WTC11 (cell line): Measurements from ENCODE around the gene AOC3. TPM values are rescaled to one million over a fixed set of nuclear protein-coding genes. Genes with fewer than 3 reads are reported as not detected.
"Not testable (repeated sequence)": the region's sequence is repeated elsewhere in the genome, so short reads cannot be mapped to it uniquely, and the experiment has no call there.

Experiments
- ATAC-seq: fragments of 200-7000 bp; cut with Tn5 transposase; 2 replicates; pipeline ENCODE4 v1.10.0; 2021; ENCODE audit warnings: mild to moderate bottlenecking, moderate library complexity
- CTCF ChIA-PET: fragments of 300-600 bp; sonication (Branson Sonifier 250); formaldehyde crosslinking; loops from one replicate; lab custom pipeline; 2021; ENCODE audit warnings: antibody characterized with exemption; lab: Charles Lee
- POLR2A ChIA-PET: fragments of 350-600 bp; sonication (Branson Sonifier 250); formaldehyde crosslinking; loops from one replicate; lab custom pipeline; 2021; ENCODE audit warnings: antibody characterized with exemption; lab: Charles Lee
- DNase-seq: peaks from one replicate; pipeline ENCODE4 v3.0.0; 2021; ENCODE audit warnings: low spot score
- H3K27ac Mint-ChIP-seq: 2 replicates; pipeline ENCODE4 v1.8.0; 2021; ENCODE audit warnings: mixed read lengths
- H3K27me3 Mint-ChIP-seq: 2 replicates; pipeline ENCODE4 v1.8.0; 2021; ENCODE audit warnings: low read depth, mild to moderate bottlenecking, moderate library complexity, mixed read lengths
- H3K36me3 Mint-ChIP-seq: 2 replicates; pipeline ENCODE4 v1.8.0; 2021; ENCODE audit warnings: mixed read lengths
- H3K4me1 Mint-ChIP-seq: 2 replicates; pipeline ENCODE4 v1.8.0; 2022; ENCODE audit warnings: mixed read lengths
- H3K4me3 Mint-ChIP-seq: 2 replicates; pipeline ENCODE4 v1.8.0; 2021; ENCODE audit warnings: mild to moderate bottlenecking, moderate library complexity, mixed read lengths
- H3K9me3 Mint-ChIP-seq: 2 replicates; pipeline ENCODE4 v1.8.0; 2021; ENCODE audit warnings: mixed read lengths
- ATF1 ChIP-seq: sonication (generic); formaldehyde crosslinking; IDR thresholded peaks from 2 replicates; pipeline ENCODE4 v1.8.1; 2023; ENCODE audit warnings: mild to moderate bottlenecking, moderate library complexity, missing genetic modification reagents
- ATF6 ChIP-seq: sonication (generic); formaldehyde crosslinking; IDR thresholded peaks from 2 replicates; pipeline ENCODE4 v1.8.1; 2023; ENCODE audit warnings: mild to moderate bottlenecking, missing genetic modification reagents
- EMX1 ChIP-seq: fragments of 250-450 bp; sonication (Bioruptor Pico); IDR thresholded peaks from 2 replicates; pipeline ENCODE4 v1.8.0; 2021; ENCODE audit warnings: mild to moderate bottlenecking
- FOXP1 ChIP-seq: sonication (generic); formaldehyde crosslinking; IDR thresholded peaks from 2 replicates; pipeline ENCODE4 v1.8.0; 2022; ENCODE audit warnings: missing genetic modification reagents, mild to moderate bottlenecking, moderate library complexity, borderline replicate concordance
- GABPB1 ChIP-seq: sonication (generic); formaldehyde crosslinking; IDR thresholded peaks from 2 replicates; pipeline ENCODE4 v1.8.1; 2023; ENCODE audit warnings: mild to moderate bottlenecking, missing genetic modification reagents
- HMGA2 ChIP-seq: fragments of 250-450 bp; sonication (Bioruptor Pico); IDR thresholded peaks from 2 replicates; pipeline ENCODE4 v1.4.0; 2021; ENCODE audit warnings: mild to moderate bottlenecking, moderate library complexity
- MYBL2 ChIP-seq: sonication (generic); formaldehyde crosslinking; IDR thresholded peaks from 2 replicates; pipeline ENCODE4 v1.8.1; 2023; ENCODE audit warnings: mild to moderate bottlenecking, moderate library complexity, missing genetic modification reagents
- NFYB ChIP-seq: sonication (generic); formaldehyde crosslinking; conservative IDR thresholded peaks from 2 replicates; pipeline ENCODE4 v1.8.0; 2022; ENCODE audit warnings: low read depth, missing genetic modification reagents
- NR1H2 ChIP-seq: sonication (generic); formaldehyde crosslinking; IDR thresholded peaks from 2 replicates; pipeline ENCODE4 v1.9.0; 2021; ENCODE audit warnings: mild to moderate bottlenecking, moderate library complexity, missing genetic modification reagents
- NR3C1 ChIP-seq: sonication (generic); formaldehyde crosslinking; conservative IDR thresholded peaks from 2 replicates; pipeline ENCODE4 v1.8.1; 2023; ENCODE audit warnings: low read depth, mild to moderate bottlenecking, missing genetic modification reagents
- RORB ChIP-seq: fragments of 250-450 bp; sonication (Bioruptor Pico); IDR thresholded peaks from 2 replicates; pipeline ENCODE4 v1.9.0; 2021; ENCODE audit warnings: mild to moderate bottlenecking
- TCF7 ChIP-seq: sonication (generic); formaldehyde crosslinking; IDR thresholded peaks from 2 replicates; pipeline ENCODE4 v1.8.0; 2022; ENCODE audit warnings: mild to moderate bottlenecking, low read depth, missing genetic modification reagents, moderate library complexity
- TEAD1 ChIP-seq: sonication (generic); formaldehyde crosslinking; IDR thresholded peaks from 2 replicates; pipeline ENCODE4 v1.8.0; 2022; ENCODE audit warnings: mild to moderate bottlenecking, missing genetic modification reagents
- TEAD4 ChIP-seq: sonication (generic); formaldehyde crosslinking; IDR thresholded peaks from 2 replicates; pipeline ENCODE4 v1.8.0; 2022; ENCODE audit warnings: mild to moderate bottlenecking, missing genetic modification reagents
- ZBTB21 ChIP-seq: sonication (generic); formaldehyde crosslinking; IDR thresholded peaks from 2 replicates; pipeline ENCODE4 v1.8.1; 2023; ENCODE audit warnings: mild to moderate bottlenecking, missing genetic modification reagents, borderline replicate concordance
- ZNF121 ChIP-seq: sonication (generic); formaldehyde crosslinking; IDR thresholded peaks from 2 replicates; pipeline ENCODE4 v1.8.0; 2023; ENCODE audit warnings: missing genetic modification reagents
- ZNF232 ChIP-seq: sonication (generic); formaldehyde crosslinking; IDR thresholded peaks from 2 replicates; pipeline ENCODE4 v1.8.0; 2022; ENCODE audit warnings: mild to moderate bottlenecking, missing genetic modification reagents
- ZNF263 ChIP-seq: sonication (generic); formaldehyde crosslinking; IDR thresholded peaks from 2 replicates; pipeline ENCODE4 v1.8.1; 2022; ENCODE audit warnings: low read depth, mild to moderate bottlenecking, moderate library complexity, missing genetic modification reagents
- ZNF416 ChIP-seq: fragments of 250-450 bp; sonication (Bioruptor Pico); IDR thresholded peaks from 2 replicates; pipeline ENCODE4 v1.9.0; 2021; ENCODE audit warnings: mild to moderate bottlenecking, inconsistent platforms
- ZNF671 ChIP-seq: fragments of 250-450 bp; sonication (Bioruptor Pico); IDR thresholded peaks from 2 replicates; pipeline ENCODE4 v1.8.0; 2021; ENCODE audit warnings: mild to moderate bottlenecking
- total RNA-seq: library from RNA; stranded (reverse); gene quantifications from 3 replicates; pipeline ENCODE4 v1.2.3, GENCODE V29; 2021

AOC3 gene
- total RNA-seq, 1 experiment from 2014 or later: 7.6 TPM

- H3K4me1 Mint-ChIP-seq: peaks cover 12% of the 10 kb centered on the region
- no peak overlapping the region for H3K4me3 Mint-ChIP-seq
- CTCF ChIA-PET: interaction anchor here (1.0 to 1.2 kb wide), 2 partner anchors 33 to 40 kb away, joined by 3 read pairs; no protein-coding TSS in a partner anchor
- ATAC-seq (no peak), DNase-seq (no peak)
- POLR2A ChIA-PET: no interaction called here
- no peaks in the 10 kb centered on the region for H3K36me3 Mint-ChIP-seq
- no peaks in the 10 kb centered on the region; the same call in 1 of the 2 replicates for H3K9me3 Mint-ChIP-seq
- peaks cover 2% of the 10 kb centered on the region; the same call in 1 of the 2 replicates for H3K27me3 Mint-ChIP-seq
- H3K27ac Mint-ChIP-seq: no peak overlapping the region
- TF ChIP-seq RORB (CRISPR knock-in tag) (no peak), NR1H2 (no peak)
These were observed 47.3 kb downstream of the AOC3 start for GRCh38 chr17:42898147-42898811.

DNA sequence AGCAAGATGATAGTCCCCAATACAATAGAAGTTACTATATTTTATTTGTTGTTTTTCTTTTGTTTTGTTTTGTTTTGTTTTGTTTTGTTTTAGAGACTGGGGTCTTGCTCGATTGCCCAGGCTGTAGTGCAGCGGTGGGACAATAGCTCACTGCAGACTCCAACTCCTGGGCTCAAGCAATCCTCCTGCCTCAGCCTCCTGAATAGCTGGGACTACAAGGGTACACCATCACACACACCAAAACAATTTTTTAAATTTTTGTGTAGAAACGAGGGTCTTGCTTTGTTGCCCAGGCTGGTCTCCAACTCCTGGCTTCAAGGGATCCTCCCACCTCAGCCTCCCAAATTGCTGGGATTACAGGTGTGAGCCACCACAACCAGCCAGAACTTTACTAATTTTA lies 49.0 kb downstream of the AOC3 start:
- CTCF ChIA-PET: not testable (repeated sequence)

GRCh38 chr17:42900460-42901331 lies 49.7 kb downstream of the AOC3 start, which contains the start of gene G6PC1:
TSS of gene G6PC1 (plus strand) at chr17:42900799. CDS start at chr17:42900877, 78 bp downstream.
- ChIA-PET CTCF (no interaction called here), POLR2A (no interaction called here)
- H3K4me3 Mint-ChIP-seq: no peak within 1 kb of the TSS
- H3K36me3 Mint-ChIP-seq: no peaks in the 10 kb centered on the region
- no peaks in the 10 kb centered on the region; the same call in 1 of the 2 replicates for H3K9me3 Mint-ChIP-seq
- no peak for DNase-seq
- TF ChIP-seq MYBL2 (CRISPR knock-in tag) (no peak), ATF1 (CRISPR knock-in tag) (no peak), GABPB1 (CRISPR knock-in tag) (peak; percentile 88), TEAD4 (no peak), ZNF263 (CRISPR knock-in tag) (no peak), NFYB (no peak)
- no peak for ATAC-seq
- H3K27me3 Mint-ChIP-seq: peaks cover 2% of the 10 kb centered on the region; the same call in 1 of the 2 replicates
- peaks cover 9% of the 10 kb centered on the region for H3K4me1 Mint-ChIP-seq
- no peak within 1 kb of the TSS for H3K27ac Mint-ChIP-seq

More for the DNA sequence above, 49.0 kb downstream of the AOC3 start:
- DNase-seq, POLR2A ChIA-PET, H3K4me3 Mint-ChIP-seq, ATAC-seq: not testable (repeated sequence)
- TF ChIP-seq ZNF121: peak; percentile 65; the same call in 1 of the 2 replicates
- TF ChIP-seq, all 79 proteins: peak for 1; not testable (repeated sequence) for 78
- H3K36me3 Mint-ChIP-seq, H3K9me3 Mint-ChIP-seq, H3K4me1 Mint-ChIP-seq, H3K27ac Mint-ChIP-seq, H3K27me3 Mint-ChIP-seq: not testable (repeated sequence)

DNA sequence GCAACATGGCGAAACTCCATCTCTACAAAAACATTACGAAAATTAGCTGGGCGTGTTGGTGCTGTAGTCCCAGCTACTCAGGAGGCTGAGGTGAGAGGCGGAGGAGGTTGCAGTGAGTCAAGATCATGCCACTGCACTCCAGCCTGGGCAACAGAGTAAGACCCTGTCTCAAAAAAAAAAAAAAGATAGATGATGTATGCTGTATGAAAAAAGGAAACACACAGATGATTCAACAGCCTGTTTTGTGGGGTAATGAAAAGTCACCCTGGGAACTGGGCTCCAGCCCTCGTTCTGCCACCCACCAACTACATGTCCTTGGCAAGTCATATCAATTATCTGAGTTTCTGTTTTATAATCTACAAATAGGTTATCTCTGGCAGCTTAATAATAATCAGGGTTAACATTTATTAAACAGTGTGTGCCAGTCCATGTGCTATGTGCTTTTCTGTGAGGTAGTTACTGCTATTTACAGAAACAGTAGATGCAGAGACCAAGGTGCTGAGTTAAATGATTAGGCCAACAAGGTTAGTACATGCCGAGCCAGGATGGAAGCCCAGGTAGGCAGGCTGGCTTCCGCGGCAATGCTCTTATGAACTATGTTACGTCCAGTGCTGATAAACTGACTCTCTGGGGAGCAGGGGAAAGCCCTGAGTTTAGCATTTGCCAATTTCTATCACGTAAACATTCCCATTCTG lies 50.7 kb downstream of the AOC3 start:
- Mint-ChIP-seq H3K27me3 (peaks cover 1% of the 10 kb centered on the region; the same call in 1 of the 2 replicates), H3K27ac (no peak overlapping the region), H3K4me3 (no peak overlapping the region), H3K36me3 (no peaks in the 10 kb centered on the region), H3K9me3 (no peaks in the 10 kb centered on the region; the same call in 1 of the 2 replicates), H3K4me1 (peaks cover 9% of the 10 kb centered on the region)
- TF ChIP-seq EMX1 (no peak), HMGA2 (CRISPR knock-in tag) (no peak), ZNF671 (CRISPR knock-in tag) (no peak), TCF7 (CRISPR knock-in tag) (no peak), NR3C1 (CRISPR knock-in tag) (no peak), ZNF121 (no peak)
- POLR2A ChIA-PET: interaction anchor here (0.6 kb wide), 1 partner anchor 83 kb away, joined by 5 read pairs; no protein-coding TSS in a partner anchor
- ATAC-seq (no peak), DNase-seq (no peak)
- CTCF ChIA-PET: no interaction called here

- TF ChIP-seq TEAD1 (no peak), ZNF232 (CRISPR knock-in tag) (no peak), ZNF671 (CRISPR knock-in tag) (no peak), ZNF416 (CRISPR knock-in tag) (no peak), NFYB (no peak), FOXP1 (CRISPR knock-in tag) (no peak), ZBTB21 (CRISPR knock-in tag) (no peak), ATF6 (CRISPR knock-in tag) (no peak)
- Mint-ChIP-seq H3K27ac (no peak overlapping the region), H3K9me3 (no peaks in the 10 kb centered on the region), H3K27me3 (no peaks in the 10 kb centered on the region), H3K4me3 (no peak overlapping the region), H3K36me3 (no peaks in the 10 kb centered on the region), H3K4me1 (peaks cover 9% of the 10 kb centered on the region)
- POLR2A ChIA-PET: no interaction called here
- ATAC-seq (no peak), DNase-seq (no peak)
- CTCF ChIA-PET: interaction anchor here (0.8 kb wide), 1 partner anchor 80 kb away, joined by 3 read pairs; the partner anchor contains the start of gene BECN1
These were observed 53.1 kb downstream of the AOC3 start for GRCh38 chr17:42904110-42904469.
